Fibroblast of the aortic adventitia (primary cell): Measurements from ENCODE around the gene TSHR. TPM values are rescaled to one million over a fixed set of nuclear protein-coding genes. Genes with fewer than 3 reads are reported as not detected.

Experiments used
- DNase-seq: peaks from one replicate; pipeline ENCODE4 v3.0.0-alpha.2; 2010; ENCODE audit warnings: low read depth
- H3K4me3 ChIP-seq: 2 replicates; pipeline ENCODE4 v1.5.1; 2011; ENCODE audit warnings: low read depth, mild to moderate bottlenecking, control low read depth, low read length, moderate library complexity
- CTCF ChIP-seq: IDR thresholded peaks from 2 replicates; pipeline ENCODE4 v1.5.1; 2011; ENCODE audit warnings: mild to moderate bottlenecking, low read length, control low read depth, inconsistent platforms; ENCODE audit not compliant: insufficient read depth
- total RNA-seq: library from RNA; depleted of rRNA; stranded (reverse); fragments of >200 nt; gene quantifications from 2 replicates; pipeline ENCODE4 v1.2.3, GENCODE V29; 2012; ENCODE audit warnings: low replicate concordance

The TSHR gene
- total RNA-seq, 1 donor: not detected

- no peak for TF ChIP-seq CTCF
- no peak for DNase-seq
- H3K4me3 ChIP-seq: no peak overlapping the region
Observed at GRCh38 chr14:81193924-81194633, 238.7 kb downstream of the TSHR start.

Other genes with a start within 250 kb of the TSHR start
- 4.1 and 12.2 TPM in 2 replicates for gene CEP128, start 13.9 kb upstream of the TSHR start, total RNA-seq